GM12878 (cell line): ENCODE data around the gene COMMD1. TPM values are rescaled to one million over a fixed set of nuclear protein-coding genes. Genes with fewer than 3 reads are reported as not detected.
A peak's percentile ranks its signal among the peaks of the same experiment; 100 is the strongest.

Source experiments
- ATAC-seq: fragments of 200-7000 bp; cut with Tn5 transposase; 3 replicates; pipeline ENCODE4 v1.9.1; 2020; ENCODE audit warnings: mild to moderate bottlenecking, moderate library complexity
- BruUV-seq: library from RNA; stranded (reverse); fragments of 400-500 nt; replicated peaks from 2 replicates; lab custom pipeline; 2021; lab: Mats Ljungman, UMichigan
- CTCF ChIA-PET: fragments of 300-600 bp; sonication (Branson Sonifier 250); formaldehyde crosslinking; extraction: SDS; loops from one replicate; lab custom pipeline; 2021; ENCODE audit warnings: inconsistent platforms; lab: Yijun Ruan, JAX
- POLR2A ChIA-PET: fragments of 350-600 bp; formaldehyde crosslinking; extraction: SDS; loops from one replicate; lab custom pipeline; 2021; ENCODE audit warnings: inconsistent platforms; lab: Charles Lee
- RAD21 ChIA-PET: fragments of 300-600 bp; sonication (Branson Sonifier 250); formaldehyde crosslinking; loops from one replicate; lab custom pipeline; 2023; ENCODE audit warnings: antibody characterized with exemption; ENCODE audit not compliant: unreplicated experiment; lab: Charles Lee
- SMC1A ChIA-PET: fragments of 300-600 bp; sonication (Branson Sonifier 250); formaldehyde crosslinking; loops from one replicate; lab custom pipeline; 2023; ENCODE audit not compliant: unreplicated experiment, uncharacterized antibody; lab: Charles Lee
- DNase-seq: peaks from one replicate; pipeline ENCODE4 v3.0.0-alpha.2; 2011; ENCODE audit warnings: low read depth, low spot score
- FAIRE-seq: peaks from 3 replicates; lab custom pipeline; 2011; peaks lifted over from hg19 to GRCh38; lab: Jason Lieb, UNC
- H2AFZ ChIP-seq: 2 replicates; pipeline ENCODE4 v1.6.0; 2011; ENCODE audit warnings: low read depth, low read length, control low read depth; ENCODE audit not compliant: control insufficient read depth
- H3K27ac ChIP-seq: 2 replicates; pipeline ENCODE4 v1.5.1; 2011; ENCODE audit warnings: control low read depth; ENCODE audit not compliant: control insufficient read depth, insufficient read depth
- H3K27me3 ChIP-seq, 2 experiments: replicated peaks in 1 of 2; 2 replicates each; pipeline versions ENCODE4 v1.6.0 to v1.6.1; 2011; ENCODE audit warnings: low read length in 1 of 2; ENCODE audit not compliant: control insufficient read depth in 2 of 2, insufficient read depth in 2 of 2
- H3K36me3 ChIP-seq, 2 experiments: 2 replicates each; pipeline ENCODE4 v1.5.1; 2011; ENCODE audit warnings: low read length in 1 of 2; ENCODE audit not compliant: control insufficient read depth in 2 of 2, insufficient read depth in 2 of 2
- H3K4me1 ChIP-seq: 2 replicates; pipeline ENCODE4 v1.6.1; 2011; ENCODE audit warnings: mild to moderate bottlenecking, low read length, moderate library complexity, mixed read lengths; ENCODE audit not compliant: control insufficient read depth, insufficient read depth
- H3K4me2 ChIP-seq: 2 replicates; pipeline ENCODE4 v1.6.0; 2011; ENCODE audit warnings: control low read depth; ENCODE audit not compliant: control insufficient read depth, insufficient read depth
- H3K4me3 ChIP-seq: fragments of 200-600 bp; sonication (generic); 2 replicates; pipeline ENCODE4 v1.5.1; 2016
- H3K79me2 ChIP-seq: 2 replicates; pipeline ENCODE4 v1.6.0; 2011; ENCODE audit warnings: low read length; ENCODE audit not compliant: control insufficient read depth, insufficient read depth
- H3K9ac ChIP-seq: 2 replicates; pipeline ENCODE4 v1.8.0; 2011; ENCODE audit warnings: low read length, control low read depth, mixed read lengths; ENCODE audit not compliant: control insufficient read depth, insufficient read depth
- H3K9me3 ChIP-seq: replicated peaks from 3 replicates; pipeline ENCODE4 v1.5.1; 2011; ENCODE audit warnings: mild to moderate bottlenecking, low read length; ENCODE audit not compliant: control insufficient read depth, insufficient read depth
- H4K20me1 ChIP-seq: 2 replicates; pipeline ENCODE4 v1.6.0; 2011; ENCODE audit not compliant: control insufficient read depth, insufficient read depth
- BMI1 ChIP-seq: fragments of 450-650 bp; IDR thresholded peaks from 2 replicates; pipeline ENCODE4 v1.6.1; 2016; ENCODE audit warnings: mild to moderate bottlenecking, moderate library complexity, borderline replicate concordance
- EP300 ChIP-seq, 2 experiments: fragments of 150-350 bp in 1 of 2; IDR thresholded peaks; 2 replicates each; pipeline ENCODE4 v1.6.1; 2011 to 2012; ENCODE audit warnings: low read depth in 2 of 2, low read length in 2 of 2, borderline replicate concordance in 1 of 2, improper control_type of control experiment in 1 of 2, inconsistent platforms in 1 of 2; ENCODE audit not compliant: control insufficient read depth in 1 of 2
- GABPA ChIP-seq: IDR thresholded peaks from 2 replicates; pipeline ENCODE4 v1.6.1; 2014; ENCODE audit warnings: antibody characterized with exemption, low read depth, mild to moderate bottlenecking, inconsistent platforms
- JUNB ChIP-seq: IDR thresholded peaks from 2 replicates; pipeline ENCODE4 v1.6.1; 2016; ENCODE audit warnings: antibody characterized with exemption, mild to moderate bottlenecking
- MXI1 ChIP-seq: fragments of 150-350 bp; IDR thresholded peaks from 2 replicates; pipeline ENCODE4 v1.6.1; 2011; ENCODE audit warnings: low read depth, mild to moderate bottlenecking, inconsistent platforms, low read length, improper control_type of control experiment
- PML ChIP-seq: IDR thresholded peaks from 2 replicates; pipeline ENCODE4 v1.6.1; 2012; ENCODE audit warnings: low read length, inconsistent platforms
- TCF12 ChIP-seq: IDR thresholded peaks from 2 replicates; pipeline ENCODE4 v1.6.1; 2011; ENCODE audit warnings: low read depth, mild to moderate bottlenecking, low read length
- ZNF622 ChIP-seq: fragments of 450-650 bp; IDR thresholded peaks from 2 replicates; pipeline ENCODE4 v1.6.1; 2017; ENCODE audit warnings: mild to moderate bottlenecking, inconsistent platforms
- WGBS: methylation state at CpG from one replicate; pipeline ENCODE4 v1.1.6; 2016; ENCODE audit warnings: low lambda C conversion rate; ENCODE audit not compliant: insufficient replicate concordance, insufficient coverage; ENCODE audit errors: missing lambda C conversion rate; 5-methylcytosine and 5-hydroxymethylcytosine counted together
- in situ Hi-C: fragments of 300-500 bp; cut with MboI; formaldehyde crosslinking; loops from 9 replicates; pipeline ENCODE4 v1.14.3; 2018; ENCODE audit warnings: mixed read lengths
- intact Hi-C: fragments of 100-400 bp; cut with micrococcal nuclease; formaldehyde crosslinking; loops from one replicate; pipeline ENCODE4 v1.14.2; 2022; ENCODE audit not compliant: unreplicated experiment
- polyA plus RNA-seq, 11 experiments: library from polyadenylated mRNA; depleted of rRNA in 4 of 11; unstranded in 6 of 11; stranded (reverse) in 5 of 11; fragments of >200 nt; fragmentation: Nextera tagmentation in 4 of 11; fragmentation: Illumina TruSeq in 1 of 11; extraction: Ambion mirVana in 4 of 11; extraction: Trizol in 1 of 11; gene quantifications; 1 replicate in 1 of 11; 2 replicates in 10 of 11; pipeline versions ENCODE4 v1.2.1 to v1.2.3, GENCODE V29; 2011 to 2016; ENCODE audit warnings: inconsistent platforms in 2 of 11, missing spikeins in 2 of 11, low read depth in 1 of 11
- total RNA-seq, 4 experiments: library from RNA; depleted of rRNA in 3 of 4; stranded (reverse); fragments of >200 nt in 3 of 4; fragmentation: Illumina TruSeq in 1 of 4; extraction: Trizol in 1 of 4; gene quantifications; 2 replicates each; pipeline versions ENCODE4 v1.2.1 to v1.2.3, GENCODE V29; 2013 to 2021
- TF ChIP-seq, protein P1 (sequence below), 3 experiments: IDR thresholded peaks in 2 of 3; conservative IDR thresholded peaks in 1 of 3; 2 replicates each; pipeline ENCODE4 v1.5.1; 2011; ENCODE audit warnings: low read depth in 3 of 3, low read length in 3 of 3, mild to moderate bottlenecking in 3 of 3, control low read depth in 2 of 3, moderate library complexity in 2 of 3, inconsistent platforms in 1 of 3, mixed read lengths in 1 of 3; ENCODE audit not compliant: control insufficient read depth in 2 of 3, insufficient read depth in 1 of 3; ENCODE audit errors: extremely low read depth in 1 of 3
- TF ChIP-seq, protein P2 (sequence below): fragments of 450-650 bp; IDR thresholded peaks from 2 replicates; pipeline ENCODE4 v1.6.1; 2018; ENCODE audit warnings: borderline replicate concordance, mild to moderate bottlenecking; ENCODE audit not compliant: partially characterized antibody
- TF ChIP-seq, protein P3 (sequence below): fragments of 450-650 bp; formaldehyde crosslinking; IDR thresholded peaks from 2 replicates; pipeline ENCODE4 v1.4.0; 2020; ENCODE audit warnings: mild to moderate bottlenecking, moderate library complexity

Gene COMMD1
- total and polyA plus RNA-seq, 10 of the 15 experiments (the other 5 are each of a cell fraction or from before 2014, with no cell fraction given), result 39.7 to 210 (median 53.7) TPM

DNA sequence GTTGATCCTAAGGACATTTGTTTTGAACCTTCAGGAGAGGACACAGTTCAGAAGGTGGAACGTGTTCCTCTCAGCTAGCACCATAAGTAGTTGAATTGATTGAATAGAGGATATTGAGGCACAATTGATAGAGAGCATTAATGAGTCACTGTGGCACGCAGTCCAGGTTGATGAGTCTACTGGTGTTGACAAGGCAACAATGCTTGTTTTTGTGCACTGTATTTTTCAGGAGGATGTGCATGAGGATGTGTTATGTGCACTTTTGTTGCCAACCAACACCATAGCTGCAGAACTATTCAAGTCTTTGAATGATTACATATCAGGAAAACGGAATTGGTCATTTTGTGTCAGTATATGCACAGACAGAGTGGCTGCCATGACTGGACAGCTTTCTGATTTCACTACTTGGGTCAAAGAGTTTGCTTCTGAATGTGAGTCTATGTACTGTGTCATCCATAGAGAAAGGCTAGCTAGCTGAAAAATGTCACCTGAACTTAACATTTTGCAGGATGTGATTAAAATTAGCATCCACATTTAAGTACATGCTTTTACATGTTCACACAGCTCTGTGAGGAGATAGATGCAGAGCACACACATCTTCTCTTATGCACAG lies 150.4 kb downstream of the COMMD1 start:
- POLR2A ChIA-PET, result interaction anchor here (0.6 to 0.9 kb wide), 2 partner anchors 9 to 34 kb away, joined by 3 read pairs; no protein-coding TSS in a partner anchor
- TF ChIP-seq, protein P1, sequence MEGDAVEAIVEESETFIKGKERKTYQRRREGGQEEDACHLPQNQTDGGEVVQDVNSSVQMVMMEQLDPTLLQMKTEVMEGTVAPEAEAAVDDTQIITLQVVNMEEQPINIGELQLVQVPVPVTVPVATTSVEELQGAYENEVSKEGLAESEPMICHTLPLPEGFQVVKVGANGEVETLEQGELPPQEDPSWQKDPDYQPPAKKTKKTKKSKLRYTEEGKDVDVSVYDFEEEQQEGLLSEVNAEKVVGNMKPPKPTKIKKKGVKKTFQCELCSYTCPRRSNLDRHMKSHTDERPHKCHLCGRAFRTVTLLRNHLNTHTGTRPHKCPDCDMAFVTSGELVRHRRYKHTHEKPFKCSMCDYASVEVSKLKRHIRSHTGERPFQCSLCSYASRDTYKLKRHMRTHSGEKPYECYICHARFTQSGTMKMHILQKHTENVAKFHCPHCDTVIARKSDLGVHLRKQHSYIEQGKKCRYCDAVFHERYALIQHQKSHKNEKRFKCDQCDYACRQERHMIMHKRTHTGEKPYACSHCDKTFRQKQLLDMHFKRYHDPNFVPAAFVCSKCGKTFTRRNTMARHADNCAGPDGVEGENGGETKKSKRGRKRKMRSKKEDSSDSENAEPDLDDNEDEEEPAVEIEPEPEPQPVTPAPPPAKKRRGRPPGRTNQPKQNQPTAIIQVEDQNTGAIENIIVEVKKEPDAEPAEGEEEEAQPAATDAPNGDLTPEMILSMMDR (IDR thresholded peaks at IDR 0.05 in 2 of 3, conservative IDR thresholded peaks at IDR 0.05 in 1 of 3; ENCODE audit: control insufficient read depth in 2 of 3, extremely low read depth in 1 of 3, insufficient read depth in 1 of 3, low read depth in 3 of 3, low read length in 3 of 3), result no peak
- TF ChIP-seq TCF12 (no peak), GABPA (no peak), BMI1 (no peak), ZNF622 (no peak), PML (no peak), EP300 (IDR thresholded peaks at IDR 0.05; ENCODE audit: borderline replicate concordance in 1 of 2, control insufficient read depth in 1 of 2, low read depth in 2 of 2, low read length in 2 of 2) (no peak), MXI1 (no peak), JUNB (no peak)
- TF ChIP-seq, protein P2, sequence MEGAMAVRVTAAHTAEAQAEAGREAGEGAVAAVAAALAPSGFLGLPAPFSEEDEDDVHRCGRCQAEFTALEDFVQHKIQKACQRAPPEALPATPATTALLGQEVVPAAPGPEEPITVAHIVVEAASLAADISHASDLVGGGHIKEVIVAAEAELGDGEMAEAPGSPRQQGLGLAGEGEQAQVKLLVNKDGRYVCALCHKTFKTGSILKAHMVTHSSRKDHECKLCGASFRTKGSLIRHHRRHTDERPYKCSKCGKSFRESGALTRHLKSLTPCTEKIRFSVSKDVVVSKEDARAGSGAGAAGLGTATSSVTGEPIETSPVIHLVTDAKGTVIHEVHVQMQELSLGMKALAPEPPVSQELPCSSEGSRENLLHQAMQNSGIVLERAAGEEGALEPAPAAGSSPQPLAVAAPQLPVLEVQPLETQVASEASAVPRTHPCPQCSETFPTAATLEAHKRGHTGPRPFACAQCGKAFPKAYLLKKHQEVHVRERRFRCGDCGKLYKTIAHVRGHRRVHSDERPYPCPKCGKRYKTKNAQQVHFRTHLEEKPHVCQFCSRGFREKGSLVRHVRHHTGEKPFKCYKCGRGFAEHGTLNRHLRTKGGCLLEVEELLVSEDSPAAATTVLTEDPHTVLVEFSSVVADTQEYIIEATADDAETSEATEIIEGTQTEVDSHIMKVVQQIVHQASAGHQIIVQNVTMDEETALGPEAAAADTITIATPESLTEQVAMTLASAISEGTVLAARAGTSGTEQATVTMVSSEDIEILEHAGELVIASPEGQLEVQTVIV, result no peak
- TF ChIP-seq, protein P3, sequence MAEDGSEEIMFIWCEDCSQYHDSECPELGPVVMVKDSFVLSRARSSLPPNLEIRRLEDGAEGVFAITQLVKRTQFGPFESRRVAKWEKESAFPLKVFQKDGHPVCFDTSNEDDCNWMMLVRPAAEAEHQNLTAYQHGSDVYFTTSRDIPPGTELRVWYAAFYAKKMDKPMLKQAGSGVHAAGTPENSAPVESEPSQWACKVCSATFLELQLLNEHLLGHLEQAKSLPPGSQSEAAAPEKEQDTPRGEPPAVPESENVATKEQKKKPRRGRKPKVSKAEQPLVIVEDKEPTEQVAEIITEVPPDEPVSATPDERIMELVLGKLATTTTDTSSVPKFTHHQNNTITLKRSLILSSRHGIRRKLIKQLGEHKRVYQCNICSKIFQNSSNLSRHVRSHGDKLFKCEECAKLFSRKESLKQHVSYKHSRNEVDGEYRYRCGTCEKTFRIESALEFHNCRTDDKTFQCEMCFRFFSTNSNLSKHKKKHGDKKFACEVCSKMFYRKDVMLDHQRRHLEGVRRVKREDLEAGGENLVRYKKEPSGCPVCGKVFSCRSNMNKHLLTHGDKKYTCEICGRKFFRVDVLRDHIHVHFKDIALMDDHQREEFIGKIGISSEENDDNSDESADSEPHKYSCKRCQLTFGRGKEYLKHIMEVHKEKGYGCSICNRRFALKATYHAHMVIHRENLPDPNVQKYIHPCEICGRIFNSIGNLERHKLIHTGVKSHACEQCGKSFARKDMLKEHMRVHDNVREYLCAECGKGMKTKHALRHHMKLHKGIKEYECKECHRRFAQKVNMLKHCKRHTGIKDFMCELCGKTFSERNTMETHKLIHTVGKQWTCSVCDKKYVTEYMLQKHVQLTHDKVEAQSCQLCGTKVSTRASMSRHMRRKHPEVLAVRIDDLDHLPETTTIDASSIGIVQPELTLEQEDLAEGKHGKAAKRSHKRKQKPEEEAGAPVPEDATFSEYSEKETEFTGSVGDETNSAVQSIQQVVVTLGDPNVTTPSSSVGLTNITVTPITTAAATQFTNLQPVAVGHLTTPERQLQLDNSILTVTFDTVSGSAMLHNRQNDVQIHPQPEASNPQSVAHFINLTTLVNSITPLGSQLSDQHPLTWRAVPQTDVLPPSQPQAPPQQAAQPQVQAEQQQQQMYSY, result no peak
- TF ChIP-seq, all 136 proteins: peak for 0
- no peaks in the 10 kb centered on the region for H3K27me3 ChIP-seq
- no peak overlapping the region for H3K4me3 ChIP-seq
- no peak overlapping the region for H3K4me2 ChIP-seq
- no peak overlapping the region for H3K9ac ChIP-seq
- BruUV-seq, result no TSS peak
- FAIRE-seq, result no peak
- intact Hi-C loops, result no loop called here
- no peaks in the 10 kb centered on the region; the same call in 2 of the 3 replicates for H3K9me3 ChIP-seq
- ChIA-PET SMC1A (interaction anchor here (0.6 to 8.5 kb wide), 11 partner anchors 9 to 86 kb away, joined by 3 to 66 read pairs (median 4); no protein-coding TSS in a partner anchor), CTCF (interaction anchor here (1.0 to 1.1 kb wide), 4 partner anchors 16 to 89 kb away, joined by 3 to 4 read pairs (median 3); no protein-coding TSS in a partner anchor), RAD21 (interaction anchor here (0.6 to 1.8 kb wide), 4 partner anchors 16 to 61 kb away, joined by 3 to 6 read pairs (median 3); no protein-coding TSS in a partner anchor)
- ATAC-seq, result peak; percentile 17; the same call in 2 of the 3 replicates
- peaks cover 18% of the 10 kb centered on the region for H3K4me1 ChIP-seq
- 80% methylated on average over 3 of the region's 3 CpGs for WGBS
- in situ Hi-C loops, result no loop called here
- no peak for DNase-seq
- H3K27ac ChIP-seq, result no peak overlapping the region
- no peaks in the 10 kb centered on the region for H3K36me3 ChIP-seq
- H3K79me2 ChIP-seq, result no peaks in the 10 kb centered on the region; the same call in 1 of the 2 replicates
- H4K20me1 ChIP-seq, result no peaks in the 10 kb centered on the region
- no peak overlapping the region for H2AFZ ChIP-seq
